HG02970 (cell line): ENCODE results near the gene TBCEL.
"Not testable (repeated sequence)": the region's sequence is repeated elsewhere in the genome, so short reads cannot be mapped to it uniquely, and the experiment has no call there.

Source experiments
- ATAC-seq: cut with Tn5 transposase; IDR thresholded peaks from one replicate; pipeline ENCODE4 v1.9.1; 2021; ENCODE audit warnings: mild to moderate bottlenecking, moderate library complexity, moderate number of reproducible peaks; ENCODE audit not compliant: unreplicated experiment, low FRiP score

TBCEL gene

GRCh38 chr11:121099885-121100284 lies 76.0 kb downstream of the TBCEL start:
- ATAC-seq: no peak

- no peak for ATAC-seq
Observed at GRCh38 chr11:121100943-121101342, 77.0 kb downstream of the TBCEL start, which contains the start of gene TECTA. Gene TECTA, plus strand, starts transcription at chr11:121101243. Its CDS starts 1,423 bp downstream, at chr11:121102666.

- no peak for ATAC-seq
Observed at GRCh38 chr11:121104312-121104762, 80.4 kb downstream of the TBCEL start.

- ATAC-seq: no peak
Observed at GRCh38 chr11:121105063-121105480, 81.2 kb downstream of the TBCEL start.

GRCh38 chr11:121105481-121106195 lies 81.7 kb downstream of the TBCEL start:
- no peak for ATAC-seq

DNA sequence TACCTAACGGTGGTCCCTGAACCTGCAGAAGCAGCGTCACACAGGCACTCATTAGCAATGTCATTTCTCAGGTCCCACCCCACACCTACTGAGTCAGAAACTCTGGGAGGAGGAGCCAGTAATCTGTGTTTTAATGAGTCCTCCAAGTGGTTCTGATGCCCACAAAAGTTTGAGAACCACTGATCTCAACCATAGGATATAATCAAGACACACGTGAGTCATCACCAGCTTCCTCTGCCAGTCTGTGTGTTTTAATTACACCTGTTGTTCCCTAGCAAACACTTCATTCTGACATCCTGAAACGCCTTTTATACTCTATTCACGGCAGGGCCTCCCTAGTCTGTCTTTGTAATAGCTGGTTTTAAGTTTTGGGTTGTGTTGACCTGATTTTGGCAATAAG lies 82.9 kb downstream of the TBCEL start:
- no peak for ATAC-seq

DNA sequence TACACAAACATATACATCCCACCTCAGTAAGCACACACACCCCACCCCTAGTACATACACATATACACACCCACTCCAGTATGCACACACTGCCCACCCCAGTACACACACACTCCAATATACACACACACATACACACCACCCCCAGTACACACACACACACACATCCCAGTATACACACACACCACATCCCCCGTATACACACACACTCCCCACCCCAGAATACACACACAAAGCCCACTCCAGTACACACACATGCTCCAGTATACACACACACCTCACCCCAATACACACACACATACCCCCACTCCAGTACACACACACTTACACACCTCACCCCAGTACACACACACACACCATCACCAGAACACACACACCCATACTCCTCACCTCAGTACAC lies 84.5 kb downstream of the TBCEL start:
- no peak for ATAC-seq

- no peak for ATAC-seq
Observed at GRCh38 chr11:121109471-121109870, 85.6 kb downstream of the TBCEL start.

DNA sequence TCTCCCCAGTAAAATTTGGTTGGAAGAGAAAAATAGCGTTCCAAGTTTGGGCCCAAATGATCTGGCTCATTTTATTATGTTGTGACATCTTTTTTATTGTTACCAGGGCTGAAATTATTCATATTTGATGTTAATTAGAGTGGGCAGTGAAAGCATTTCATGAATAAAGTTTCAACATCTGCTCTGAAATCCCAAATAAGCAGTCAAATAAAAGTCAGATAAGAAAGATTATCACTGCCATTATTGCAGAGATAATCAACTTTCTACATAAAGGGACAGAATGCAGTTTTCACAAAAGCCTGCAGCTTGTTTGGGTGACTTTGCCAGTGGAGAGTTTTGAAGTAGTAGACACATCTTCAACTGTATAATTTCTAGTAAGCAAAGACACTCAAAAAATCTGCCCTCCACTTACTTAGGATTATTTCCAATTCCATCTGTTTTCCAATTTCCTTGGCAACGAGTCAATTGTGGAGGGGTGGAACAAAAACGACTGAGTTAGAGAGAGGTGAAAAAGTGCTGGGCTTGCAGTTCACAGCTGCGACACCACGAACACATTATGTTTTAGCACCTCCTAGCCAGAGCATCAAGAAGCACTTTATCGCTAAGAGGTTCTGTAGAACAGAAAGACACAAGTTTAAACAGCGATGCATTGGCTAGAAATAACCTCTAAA lies 86.1 kb downstream of the TBCEL start:
- ATAC-seq: no peak

GRCh38 chr11:121110871-121111724 lies 87.2 kb downstream of the TBCEL start:
- no peak for ATAC-seq

DNA sequence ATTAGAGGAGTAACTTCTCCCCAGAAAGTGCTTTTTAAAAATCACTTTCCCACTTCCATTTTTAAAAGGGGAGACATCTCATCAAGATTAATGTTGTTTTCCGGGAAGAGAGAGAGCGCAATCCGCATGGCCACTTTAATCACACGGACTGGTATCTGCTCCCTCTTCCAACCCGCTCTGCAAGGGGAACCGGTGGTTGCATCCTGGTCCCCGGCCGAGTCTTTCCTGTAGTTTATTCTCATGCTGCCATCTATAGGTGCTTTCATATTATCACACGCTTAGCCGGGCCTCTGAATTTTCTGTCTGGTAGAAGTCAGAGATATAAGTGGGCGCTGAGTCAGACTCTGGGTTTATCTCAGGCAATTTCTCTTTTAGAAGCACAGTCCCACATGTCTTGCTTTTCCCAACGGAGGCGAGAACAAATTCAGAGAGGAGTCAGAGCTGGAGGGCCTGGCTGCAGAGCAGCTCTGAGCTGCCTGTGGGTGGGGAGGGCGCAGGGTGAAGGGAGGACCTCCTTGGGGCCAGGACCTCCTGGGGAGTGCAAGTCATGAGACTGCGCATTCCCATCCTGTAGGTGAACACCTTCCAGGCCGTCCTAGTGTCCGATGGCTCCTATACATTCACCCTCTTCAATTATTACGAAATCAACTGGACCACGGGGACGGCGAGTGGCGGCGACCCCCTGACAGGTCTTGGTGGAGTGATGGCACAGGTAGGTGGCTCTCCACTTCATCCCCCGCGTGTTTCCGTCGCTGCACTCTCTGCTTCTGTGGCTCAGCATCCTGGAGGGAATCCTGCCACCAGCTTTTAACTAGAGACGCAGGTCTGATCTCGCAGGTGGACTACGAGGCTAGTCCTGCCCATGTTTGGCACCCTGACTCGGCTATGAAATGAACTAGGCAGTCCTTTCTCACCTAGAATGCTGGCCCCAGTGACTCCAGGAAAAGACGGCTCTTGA lies 88.9 kb downstream of the TBCEL start:
- ATAC-seq: no peak

DNA sequence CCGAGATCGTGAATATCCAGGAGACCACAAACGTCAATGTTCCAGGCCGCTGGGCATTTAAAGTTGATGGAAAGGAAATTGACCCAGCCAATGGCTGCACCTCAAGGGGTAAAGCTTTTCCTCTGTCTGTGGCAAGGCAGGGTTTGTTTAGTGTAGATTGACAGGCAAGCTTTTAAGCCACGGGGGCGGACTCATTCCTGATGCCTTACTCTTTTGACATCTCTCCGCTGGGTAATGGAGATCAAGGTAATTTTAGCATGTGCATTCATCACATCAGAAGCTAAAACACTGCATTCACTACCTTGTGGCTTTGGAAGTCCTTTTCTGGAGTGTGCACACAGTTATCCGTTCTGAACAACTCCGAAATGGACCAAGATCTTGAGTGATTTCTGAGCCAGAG lies 89.7 kb downstream of the TBCEL start:
- no peak for ATAC-seq

DNA sequence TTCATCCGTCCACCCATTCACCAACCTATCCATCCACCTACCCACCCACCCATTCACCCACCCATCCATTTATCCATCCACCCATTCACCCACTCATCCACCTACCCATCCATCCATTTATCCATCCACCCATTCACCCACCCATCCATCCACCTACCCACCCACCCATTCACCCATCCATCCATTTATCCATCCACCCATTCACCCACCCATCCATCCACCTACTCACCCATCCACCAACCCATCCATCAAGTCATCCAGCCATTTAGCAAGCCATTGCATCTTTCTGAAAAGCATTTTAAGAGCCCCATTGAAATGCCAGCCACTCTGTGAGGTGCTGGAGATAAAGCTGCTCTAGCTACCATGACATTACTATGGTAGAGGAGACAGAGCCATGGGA lies 91.1 kb downstream of the TBCEL start:
- ATAC-seq: not testable (repeated sequence)

- no peak for ATAC-seq
Observed at GRCh38 chr11:121117788-121118187, 93.9 kb downstream of the TBCEL start.

DNA sequence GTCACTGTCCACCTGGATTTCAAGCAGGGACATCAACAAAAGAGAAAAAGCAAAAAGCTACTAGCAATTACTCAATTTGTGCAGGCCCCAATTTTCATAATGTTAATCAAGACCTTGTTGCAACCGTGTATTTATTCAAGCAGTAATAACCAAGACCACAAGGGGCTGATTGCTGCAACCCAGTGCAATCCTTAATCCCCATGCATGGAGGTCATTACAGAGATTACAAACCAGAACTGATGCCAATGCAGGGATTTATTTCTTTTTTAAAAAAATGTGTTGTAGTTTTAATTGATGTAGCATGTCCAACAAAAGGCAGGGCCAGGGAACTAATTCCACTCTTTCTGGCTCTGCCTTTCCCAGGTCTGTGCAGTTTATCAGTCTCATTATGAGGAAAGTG lies 95.5 kb downstream of the TBCEL start:
- no peak for ATAC-seq

DNA sequence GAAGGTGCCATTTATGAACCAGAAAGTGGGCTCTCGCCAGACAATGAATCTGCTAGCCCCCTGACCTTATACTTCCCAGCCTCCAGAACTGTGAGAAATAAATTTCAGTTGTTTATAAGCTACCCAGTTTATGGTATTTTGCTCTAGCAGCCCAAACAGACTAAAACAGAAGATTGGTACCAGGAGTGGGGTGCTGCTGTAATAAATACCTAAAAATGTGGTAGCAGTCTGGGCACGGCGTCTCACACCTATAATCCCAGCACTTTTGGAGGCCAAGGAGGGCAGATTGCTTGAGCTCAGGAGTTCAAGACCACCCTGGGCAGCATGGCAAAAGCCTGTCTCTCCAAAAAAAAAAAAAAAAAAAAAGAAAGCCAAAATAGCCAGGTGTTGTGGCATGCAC lies 98.4 kb downstream of the TBCEL start:
- no peak for ATAC-seq

DNA sequence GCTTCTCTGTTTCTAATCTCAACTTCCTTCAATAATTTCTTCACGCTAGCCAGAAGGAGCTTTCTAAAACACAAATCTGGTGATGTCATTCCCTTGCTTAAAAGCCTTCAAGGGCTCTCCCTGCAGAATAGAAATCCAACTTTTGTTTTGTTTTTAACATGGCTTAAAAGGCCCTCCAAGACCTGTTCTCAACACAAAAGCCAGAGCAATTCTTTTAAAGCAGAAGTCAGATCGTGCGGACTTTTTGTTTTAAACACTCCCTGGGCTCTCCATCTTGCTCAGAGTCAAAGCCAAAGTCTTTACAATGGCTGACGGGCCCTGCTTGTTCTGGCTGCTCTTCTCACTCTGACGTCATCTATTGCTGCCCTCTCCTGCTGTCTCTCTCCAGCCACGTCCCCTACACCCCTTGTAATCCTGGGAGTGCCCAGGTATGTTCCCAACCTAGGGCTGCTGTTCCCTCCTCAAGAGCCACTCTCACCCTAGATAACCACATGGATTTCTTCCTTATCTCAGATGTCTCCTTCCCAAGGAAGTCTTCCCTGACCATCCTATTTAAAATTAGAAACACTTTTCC lies 99.7 kb downstream of the TBCEL start:
- no peak for ATAC-seq

DNA sequence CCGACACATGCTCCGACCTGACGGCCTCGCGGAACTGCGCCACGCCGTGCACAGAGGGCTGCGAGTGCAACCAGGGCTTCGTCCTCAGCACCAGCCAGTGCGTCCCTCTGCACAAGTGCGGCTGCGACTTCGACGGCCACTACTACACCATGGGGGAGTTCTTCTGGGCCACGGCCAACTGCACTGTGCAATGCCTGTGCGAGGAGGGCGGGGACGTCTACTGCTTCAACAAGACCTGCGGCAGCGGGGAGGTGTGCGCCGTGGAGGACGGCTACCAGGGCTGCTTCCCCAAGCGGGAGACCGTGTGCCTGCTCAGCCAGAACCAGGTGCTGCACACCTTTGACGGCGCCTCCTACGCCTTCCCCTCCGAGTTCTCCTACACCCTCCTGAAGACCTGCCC lies 103.9 kb downstream of the TBCEL start:
- no peak for ATAC-seq
